ENCODE data around the gene NGB.

GRCh38 chr14:77271113-77271710 lies at the start of gene NGB:
- TF ChIP-seq CTCF (IDR thresholded peaks at IDR 0.05; ENCODE audit: insufficient read depth, low read length) (no peak), POLR2AphosphoS5 (IDR thresholded peaks at IDR 0.05; ENCODE audit: low read depth) (no peak)
